Stimulated activated CD4-positive, alpha-beta T cell treated with anti-CD3 and anti-CD28 coated beads, TNF-alpha, amount 100 ng/mL, for 48 hours (primary cell): ENCODE data around the gene GATB.

Experiments
- DNase-seq, 3 donors: peaks; one replicate each; pipeline ENCODE4 v3.0.0-alpha.2; 2020; ENCODE audit warnings: low read depth in 3 of 3

GATB gene

GRCh38 chr4:151729731-151730559 is 30.9 kb downstream of the GATB start:
- DNase-seq = no peak

- DNase-seq = no peak
These were observed 32.1 kb downstream of the GATB start for GRCh38 chr4:151728679-151729078.

- DNase-seq = no peak
These were observed 32.8 kb downstream of the GATB start for GRCh38 chr4:151728006-151728405.

GRCh38 chr4:151727365-151727764 is 33.4 kb downstream of the GATB start:
- no peak for DNase-seq

GRCh38 chr4:151725087-151725486 is 35.7 kb downstream of the GATB start:
- no peak for DNase-seq

GRCh38 chr4:151721916-151722315 is 38.9 kb downstream of the GATB start:
- DNase-seq = no peak

- no peak for DNase-seq
These were observed 39.3 kb downstream of the GATB start for GRCh38 chr4:151721466-151721865.

- no peak for DNase-seq
These were observed 40.9 kb downstream of the GATB start for GRCh38 chr4:151719956-151720334.

- DNase-seq = no peak
These were observed 41.5 kb downstream of the GATB start for GRCh38 chr4:151718984-151719955.

GRCh38 chr4:151717909-151718628 is 42.7 kb downstream of the GATB start:
- no peak for DNase-seq

GRCh38 chr4:151717314-151717713 is 43.5 kb downstream of the GATB start:
- no peak for DNase-seq

GRCh38 chr4:151716324-151716723 is 44.5 kb downstream of the GATB start:
- no peak for DNase-seq

GRCh38 chr4:151715881-151716280 is 44.9 kb downstream of the GATB start:
- no peak for DNase-seq

GRCh38 chr4:151712777-151713176 is 48.0 kb downstream of the GATB start:
- DNase-seq = no peak

- DNase-seq = no peak
These were observed 49.2 kb downstream of the GATB start for GRCh38 chr4:151711646-151712045.

GRCh38 chr4:151709587-151709986 is 51.2 kb downstream of the GATB start:
- DNase-seq = no peak

- DNase-seq = no peak
These were observed 51.7 kb downstream of the GATB start for GRCh38 chr4:151709071-151709470.

GRCh38 chr4:151708100-151708499 is 52.7 kb downstream of the GATB start:
- DNase-seq = no peak

GRCh38 chr4:151703401-151703800 is 57.4 kb downstream of the GATB start:
- DNase-seq = no peak

GRCh38 chr4:151702256-151702655 is 58.6 kb downstream of the GATB start:
- DNase-seq = no peak

- DNase-seq = peak in 2 of 3 donors; percentile 7 to 19
These were observed 60.1 kb downstream of the GATB start for GRCh38 chr4:151700566-151701316.
